GM12878 (cell line): ENCODE results near the gene GSK3A. TPM values are rescaled to one million over a fixed set of nuclear protein-coding genes. Genes with fewer than 3 reads are reported as not detected.

Source experiments
- CEBPB ChIP-seq, 2 experiments: fragments of 150-350 bp in 1 of 2; IDR thresholded peaks; 2 replicates each; pipeline ENCODE4 v1.6.1; 2012 to 2014; ENCODE audit warnings: low read depth in 2 of 2, low read length in 2 of 2, borderline replicate concordance in 1 of 2, inconsistent platforms in 1 of 2
- ETV6 ChIP-seq, 2 experiments: fragments of 450-650 bp in 1 of 2; IDR thresholded peaks in 1 of 2; conservative IDR thresholded peaks in 1 of 2; 2 replicates each; pipeline ENCODE4 v1.6.1; 2014; ENCODE audit warnings: antibody characterized with exemption in 1 of 2, borderline replicate concordance in 1 of 2, low read depth in 1 of 2, mild to moderate bottlenecking in 1 of 2, moderate library complexity in 1 of 2
- EZH2 ChIP-seq: IDR thresholded peaks from 2 replicates; pipeline ENCODE4 v1.6.1; 2012; ENCODE audit warnings: low read depth, mild to moderate bottlenecking, control low read depth, inconsistent platforms, low read length, borderline replicate concordance; ENCODE audit not compliant: control insufficient read depth
- FOXM1 ChIP-seq: IDR thresholded peaks from 2 replicates; pipeline ENCODE4 v1.6.1; 2012; ENCODE audit warnings: low read depth, mild to moderate bottlenecking, inconsistent platforms, low read length, moderate library complexity
- GABPA ChIP-seq: IDR thresholded peaks from 2 replicates; pipeline ENCODE4 v1.6.1; 2014; ENCODE audit warnings: antibody characterized with exemption, low read depth, mild to moderate bottlenecking, inconsistent platforms
- HDAC6 ChIP-seq: fragments of 200-600 bp; sonication (generic); IDR thresholded peaks from one replicate; pipeline ENCODE4 v1.8.0; 2017; ENCODE audit warnings: antibody characterized with exemption; ENCODE audit not compliant: unreplicated experiment
- MEF2A ChIP-seq: IDR thresholded peaks from 2 replicates; pipeline ENCODE4 v1.6.1; 2011; ENCODE audit warnings: low read depth, mild to moderate bottlenecking, low read length, moderate library complexity; ENCODE audit not compliant: insufficient read depth
- PAX8 ChIP-seq: fragments of 450-650 bp; IDR thresholded peaks from 2 replicates; pipeline ENCODE4 v1.6.1; 2017; ENCODE audit warnings: mild to moderate bottlenecking, moderate library complexity
- RAD51 ChIP-seq: fragments of 450-650 bp; IDR thresholded peaks from 2 replicates; pipeline ENCODE4 v1.6.1; 2016; ENCODE audit warnings: moderate library complexity, mild to moderate bottlenecking, inconsistent platforms
- SP1 ChIP-seq: IDR thresholded peaks from one replicate; pipeline ENCODE4 v1.6.1; 2011; ENCODE audit warnings: low read depth, low read length
- YY1 ChIP-seq: IDR thresholded peaks from 2 replicates; pipeline ENCODE4 v1.6.1; 2011; ENCODE audit warnings: low read depth, mild to moderate bottlenecking, low read length
- ZNF274 ChIP-seq: IDR thresholded peaks from one replicate; pipeline ENCODE4 v1.8.0; 2011; ENCODE audit not compliant: insufficient read length, insufficient read depth
- ZNF384 ChIP-seq: IDR thresholded peaks from 2 replicates; pipeline ENCODE4 v1.6.1; 2012; ENCODE audit warnings: low read depth, mild to moderate bottlenecking, low read length, improper control_type of control experiment, borderline replicate concordance
- polyA plus RNA-seq, 11 experiments: library from polyadenylated mRNA; depleted of rRNA in 4 of 11; unstranded in 6 of 11; stranded (reverse) in 5 of 11; fragments of >200 nt; fragmentation: Nextera tagmentation in 4 of 11; fragmentation: Illumina TruSeq in 1 of 11; extraction: Ambion mirVana in 4 of 11; extraction: Trizol in 1 of 11; gene quantifications; 1 replicate in 1 of 11; 2 replicates in 10 of 11; pipeline versions ENCODE4 v1.2.1 to v1.2.3, GENCODE V29; 2011 to 2016; ENCODE audit warnings: inconsistent platforms in 2 of 11, missing spikeins in 2 of 11, low read depth in 1 of 11
- total RNA-seq, 4 experiments: library from RNA; depleted of rRNA in 3 of 4; stranded (reverse); fragments of >200 nt in 3 of 4; fragmentation: Illumina TruSeq in 1 of 4; extraction: Trizol in 1 of 4; gene quantifications; 2 replicates each; pipeline versions ENCODE4 v1.2.1 to v1.2.3, GENCODE V29; 2013 to 2021
- TF ChIP-seq, protein P1 (sequence below): IDR thresholded peaks from 2 replicates; pipeline ENCODE4 v1.6.1; 2012; ENCODE audit warnings: improper control_type of control experiment, low read depth, low read length; ENCODE audit not compliant: insufficient replicate concordance
- TF ChIP-seq, protein P2 (sequence below): fragments of 450-650 bp; IDR thresholded peaks from 2 replicates; pipeline ENCODE4 v1.6.1; 2017; ENCODE audit warnings: borderline replicate concordance

The GSK3A gene
- total and polyA plus RNA-seq, 10 of the 15 experiments (the other 5 are each of a cell fraction or from before 2014, with no cell fraction given) = 1.00 to 47.9 (median 15.2) TPM

DNA sequence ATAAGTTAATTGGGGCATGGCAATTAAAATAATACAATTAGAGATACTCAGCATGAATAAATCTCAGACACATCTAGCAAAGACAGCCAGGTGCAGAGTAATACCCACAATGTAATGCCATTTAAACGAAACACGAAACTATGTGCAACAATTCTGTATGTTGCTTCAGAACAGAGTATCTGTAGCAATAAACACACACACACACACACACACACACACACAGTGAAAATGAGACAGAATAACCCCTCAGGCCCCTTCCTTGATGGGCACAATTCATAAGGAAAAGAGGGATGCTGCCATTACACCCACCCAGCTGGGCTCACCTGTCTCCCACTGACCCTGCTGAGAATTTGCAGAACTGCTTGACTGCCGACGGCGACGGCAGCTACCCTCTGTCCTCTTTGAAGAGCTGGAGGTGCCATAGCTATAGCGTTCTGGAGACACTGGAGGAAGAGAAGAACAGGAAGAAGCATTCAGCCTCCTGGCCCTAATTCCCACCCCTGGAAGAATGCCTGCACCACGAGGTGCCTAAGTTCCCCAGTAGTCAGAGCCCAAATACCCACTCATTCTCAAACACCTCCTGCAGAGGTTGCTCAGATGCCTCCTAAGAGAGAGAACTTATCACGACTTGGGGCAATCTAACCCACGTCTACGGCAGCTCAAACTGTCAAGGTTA is 27.5 kb downstream of the GSK3A start (continued):
- TF ChIP-seq, protein P1, sequence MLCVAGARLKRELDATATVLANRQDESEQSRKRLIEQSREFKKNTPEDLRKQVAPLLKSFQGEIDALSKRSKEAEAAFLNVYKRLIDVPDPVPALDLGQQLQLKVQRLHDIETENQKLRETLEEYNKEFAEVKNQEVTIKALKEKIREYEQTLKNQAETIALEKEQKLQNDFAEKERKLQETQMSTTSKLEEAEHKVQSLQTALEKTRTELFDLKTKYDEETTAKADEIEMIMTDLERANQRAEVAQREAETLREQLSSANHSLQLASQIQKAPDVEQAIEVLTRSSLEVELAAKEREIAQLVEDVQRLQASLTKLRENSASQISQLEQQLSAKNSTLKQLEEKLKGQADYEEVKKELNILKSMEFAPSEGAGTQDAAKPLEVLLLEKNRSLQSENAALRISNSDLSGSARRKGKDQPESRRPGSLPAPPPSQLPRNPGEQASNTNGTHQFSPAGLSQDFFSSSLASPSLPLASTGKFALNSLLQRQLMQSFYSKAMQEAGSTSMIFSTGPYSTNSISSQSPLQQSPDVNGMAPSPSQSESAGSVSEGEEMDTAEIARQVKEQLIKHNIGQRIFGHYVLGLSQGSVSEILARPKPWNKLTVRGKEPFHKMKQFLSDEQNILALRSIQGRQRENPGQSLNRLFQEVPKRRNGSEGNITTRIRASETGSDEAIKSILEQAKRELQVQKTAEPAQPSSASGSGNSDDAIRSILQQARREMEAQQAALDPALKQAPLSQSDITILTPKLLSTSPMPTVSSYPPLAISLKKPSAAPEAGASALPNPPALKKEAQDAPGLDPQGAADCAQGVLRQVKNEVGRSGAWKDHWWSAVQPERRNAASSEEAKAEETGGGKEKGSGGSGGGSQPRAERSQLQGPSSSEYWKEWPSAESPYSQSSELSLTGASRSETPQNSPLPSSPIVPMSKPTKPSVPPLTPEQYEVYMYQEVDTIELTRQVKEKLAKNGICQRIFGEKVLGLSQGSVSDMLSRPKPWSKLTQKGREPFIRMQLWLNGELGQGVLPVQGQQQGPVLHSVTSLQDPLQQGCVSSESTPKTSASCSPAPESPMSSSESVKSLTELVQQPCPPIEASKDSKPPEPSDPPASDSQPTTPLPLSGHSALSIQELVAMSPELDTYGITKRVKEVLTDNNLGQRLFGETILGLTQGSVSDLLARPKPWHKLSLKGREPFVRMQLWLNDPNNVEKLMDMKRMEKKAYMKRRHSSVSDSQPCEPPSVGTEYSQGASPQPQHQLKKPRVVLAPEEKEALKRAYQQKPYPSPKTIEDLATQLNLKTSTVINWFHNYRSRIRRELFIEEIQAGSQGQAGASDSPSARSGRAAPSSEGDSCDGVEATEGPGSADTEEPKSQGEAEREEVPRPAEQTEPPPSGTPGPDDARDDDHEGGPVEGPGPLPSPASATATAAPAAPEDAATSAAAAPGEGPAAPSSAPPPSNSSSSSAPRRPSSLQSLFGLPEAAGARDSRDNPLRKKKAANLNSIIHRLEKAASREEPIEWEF = no peak
- TF ChIP-seq RAD51 (no peak), ZNF384 (no peak), SP1 (no peak), EZH2 (no peak), MEF2A (no peak), ZNF274 (no peak), GABPA (no peak), FOXM1 (no peak), YY1 (no peak), PAX8 (no peak), HDAC6 (no peak), CEBPB (IDR thresholded peaks at IDR 0.05; ENCODE audit: borderline replicate concordance in 1 of 2, low read depth in 2 of 2, low read length in 2 of 2) (no peak), ETV6 (conservative IDR thresholded peaks at IDR 0.05 in 1 of 2, IDR thresholded peaks at IDR 0.05 in 1 of 2; ENCODE audit: borderline replicate concordance in 1 of 2, low read depth in 1 of 2) (no peak)
- TF ChIP-seq, protein P2, sequence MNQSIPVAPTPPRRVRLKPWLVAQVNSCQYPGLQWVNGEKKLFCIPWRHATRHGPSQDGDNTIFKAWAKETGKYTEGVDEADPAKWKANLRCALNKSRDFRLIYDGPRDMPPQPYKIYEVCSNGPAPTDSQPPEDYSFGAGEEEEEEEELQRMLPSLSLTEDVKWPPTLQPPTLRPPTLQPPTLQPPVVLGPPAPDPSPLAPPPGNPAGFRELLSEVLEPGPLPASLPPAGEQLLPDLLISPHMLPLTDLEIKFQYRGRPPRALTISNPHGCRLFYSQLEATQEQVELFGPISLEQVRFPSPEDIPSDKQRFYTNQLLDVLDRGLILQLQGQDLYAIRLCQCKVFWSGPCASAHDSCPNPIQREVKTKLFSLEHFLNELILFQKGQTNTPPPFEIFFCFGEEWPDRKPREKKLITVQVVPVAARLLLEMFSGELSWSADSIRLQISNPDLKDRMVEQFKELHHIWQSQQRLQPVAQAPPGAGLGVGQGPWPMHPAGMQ = no peak
- TF ChIP-seq, all 136 proteins: peak for 0
